GM21529 (cell line): ENCODE data around the gene EVI5L.
"Not testable (repeated sequence)": the region's sequence is repeated elsewhere in the genome, so short reads cannot be mapped to it uniquely, and the experiment has no call there.

ENCODE experiments used
- ATAC-seq: cut with Tn5 transposase; IDR thresholded peaks from one replicate; pipeline ENCODE4 v1.9.1; 2021; ENCODE audit not compliant: unreplicated experiment

EVI5L gene

GRCh38 chr19:7845390-7846154, 15.6 kb downstream of the EVI5L start:
- no peak for ATAC-seq

GRCh38 chr19:7846155-7846646, 16.2 kb downstream of the EVI5L start:
- ATAC-seq = no peak

- no peak for ATAC-seq
Measured at GRCh38 chr19:7847664-7848063, 17.6 kb downstream of the EVI5L start.

- ATAC-seq = no peak
Measured at GRCh38 chr19:7848779-7849457, 18.9 kb downstream of the EVI5L start.

GRCh38 chr19:7849631-7849999, 19.6 kb downstream of the EVI5L start:
- no peak for ATAC-seq

- ATAC-seq = no peak
Measured at GRCh38 chr19:7850000-7850813, 20.2 kb downstream of the EVI5L start.

GRCh38 chr19:7850945-7851622, 21.1 kb downstream of the EVI5L start:
- ATAC-seq = no peak

GRCh38 chr19:7851623-7852500, 21.8 kb downstream of the EVI5L start:
- no peak for ATAC-seq

GRCh38 chr19:7852851-7853769, 23.1 kb downstream of the EVI5L start:
- ATAC-seq = no peak

GRCh38 chr19:7853770-7854128, 23.7 kb downstream of the EVI5L start:
- no peak for ATAC-seq

- ATAC-seq = no peak
Measured at GRCh38 chr19:7855426-7856108, 25.5 kb downstream of the EVI5L start.

- no peak for ATAC-seq
Measured at GRCh38 chr19:7856109-7856591, 26.1 kb downstream of the EVI5L start.

- ATAC-seq = no peak
Measured at GRCh38 chr19:7856679-7857663, 27.0 kb downstream of the EVI5L start.

GRCh38 chr19:7857727-7858108, 27.7 kb downstream of the EVI5L start:
- no peak for ATAC-seq

- ATAC-seq = no peak
Measured at GRCh38 chr19:7858109-7858770, 28.2 kb downstream of the EVI5L start.

GRCh38 chr19:7859087-7859486, 29.1 kb downstream of the EVI5L start:
- ATAC-seq = not testable (repeated sequence)
